HCT116 (cell line): ENCODE data around the gene EHF. TPM values are rescaled to one million over a fixed set of nuclear protein-coding genes. Genes with fewer than 3 reads are reported as not detected.

Experiments used
- total RNA-seq: library from RNA; stranded (reverse); gene quantifications from one replicate; pipeline ENCODE4 v1.2.1, GENCODE V29; 2021; ENCODE audit not compliant: unreplicated experiment

The EHF gene
- total RNA-seq, 1 experiment from 2014 or later: 51.5 TPM

Other genes starting within 250 kb of the EHF start
- 50.9 TPM for gene CAT, start 182.2 kb upstream of the EHF start, total RNA-seq
- gene ELF5, start 107.3 kb upstream of the EHF start, total RNA-seq: 0.32 TPM